IPS-18c (cell line): ENCODE data around the gene CORO6.

ENCODE experiments used
- H3K4me3 ChIP-seq: 2 replicates; pipeline ENCODE4 v1.7.0; 2013; ENCODE audit warnings: low read depth, mild to moderate bottlenecking, low read length, moderate library complexity; ENCODE audit not compliant: insufficient read depth
- H3K9me3 ChIP-seq: one replicate; pipeline ENCODE4 v1.6.1; 2013; ENCODE audit warnings: mild to moderate bottlenecking, low read length, moderate library complexity; ENCODE audit not compliant: control insufficient read depth, insufficient read depth

CORO6 gene

DNA sequence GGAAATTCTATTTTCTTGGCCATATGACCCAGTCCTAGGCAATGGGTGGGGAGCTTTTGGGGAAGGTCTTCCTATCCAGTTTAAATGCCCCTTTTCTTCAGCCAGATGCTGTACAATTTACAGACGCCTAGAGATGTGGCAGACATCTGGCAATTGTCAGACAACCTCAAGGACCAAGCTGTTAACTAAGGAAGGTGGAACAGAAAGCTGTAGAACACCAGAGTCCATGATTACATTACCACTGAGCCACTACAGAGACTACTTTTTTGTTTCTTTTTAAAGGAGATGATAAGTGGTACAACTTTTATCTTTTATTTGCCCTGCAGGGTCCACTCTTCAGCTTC is 21.1 kb upstream of the CORO6 start:
- H3K9me3 ChIP-seq, result no peaks in the 10 kb centered on the region
- H3K4me3 ChIP-seq, result no peak overlapping the region

- H3K9me3 ChIP-seq, result no peaks in the 10 kb centered on the region
- no peak overlapping the region for H3K4me3 ChIP-seq
Measured at GRCh38 chr17:29642171-29642611, 19.5 kb upstream of the CORO6 start.

GRCh38 chr17:29640981-29641642 is 18.4 kb upstream of the CORO6 start:
- no peak overlapping the region for H3K4me3 ChIP-seq
- no peaks in the 10 kb centered on the region for H3K9me3 ChIP-seq

DNA sequence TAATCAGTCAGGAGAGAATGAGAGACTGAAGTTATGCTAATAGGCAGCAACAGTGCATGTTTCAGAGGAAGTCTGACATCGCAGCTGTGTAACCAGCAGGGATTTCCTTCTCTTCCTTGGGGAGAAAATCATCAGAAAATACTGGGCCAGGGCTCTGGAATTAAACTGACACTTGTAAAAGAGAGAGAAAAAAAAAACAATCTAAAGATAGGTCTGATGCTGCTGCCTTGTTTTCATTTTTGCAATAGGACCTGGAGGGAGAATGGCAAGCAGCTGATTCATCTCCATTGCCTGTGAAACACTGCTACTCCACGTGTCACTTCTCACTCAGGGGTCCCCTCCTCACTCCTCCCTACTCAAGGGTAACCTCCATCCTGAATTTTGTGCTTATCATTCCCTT is 17.7 kb upstream of the CORO6 start:
- no peaks in the 10 kb centered on the region for H3K9me3 ChIP-seq
- H3K4me3 ChIP-seq, result no peak overlapping the region

GRCh38 chr17:29633886-29634285 is 11.2 kb upstream of the CORO6 start:
- H3K9me3 ChIP-seq, result no peaks in the 10 kb centered on the region
- no peak overlapping the region for H3K4me3 ChIP-seq

DNA sequence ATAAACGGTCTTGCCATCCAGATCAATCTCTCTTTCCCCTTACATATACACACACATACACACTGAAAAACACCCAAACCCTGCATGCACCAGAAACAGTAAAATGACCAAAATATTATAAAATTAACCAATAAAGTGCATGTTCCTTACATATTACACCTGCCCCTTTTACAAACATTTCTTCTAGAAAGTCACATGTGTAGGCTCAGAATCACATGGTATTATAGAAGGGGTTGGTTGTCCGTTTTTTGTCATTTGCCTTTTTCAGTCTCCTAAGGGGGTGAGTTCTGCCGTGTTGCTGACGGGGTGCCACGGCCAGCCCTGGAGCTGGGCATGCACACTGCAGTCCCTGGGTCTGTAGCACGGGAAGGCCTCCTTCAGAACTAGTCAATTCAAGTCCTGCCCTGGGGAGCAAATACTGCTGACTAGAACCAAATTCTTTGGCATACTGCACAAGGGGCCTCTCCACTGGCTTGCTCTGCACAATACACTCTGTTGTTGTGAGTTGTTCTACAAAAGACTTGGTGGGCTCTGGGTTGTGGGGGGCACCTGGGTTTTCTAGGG is 8.0 kb upstream of the CORO6 start:
- no peaks in the 10 kb centered on the region for H3K9me3 ChIP-seq
- no peak overlapping the region for H3K4me3 ChIP-seq

DNA sequence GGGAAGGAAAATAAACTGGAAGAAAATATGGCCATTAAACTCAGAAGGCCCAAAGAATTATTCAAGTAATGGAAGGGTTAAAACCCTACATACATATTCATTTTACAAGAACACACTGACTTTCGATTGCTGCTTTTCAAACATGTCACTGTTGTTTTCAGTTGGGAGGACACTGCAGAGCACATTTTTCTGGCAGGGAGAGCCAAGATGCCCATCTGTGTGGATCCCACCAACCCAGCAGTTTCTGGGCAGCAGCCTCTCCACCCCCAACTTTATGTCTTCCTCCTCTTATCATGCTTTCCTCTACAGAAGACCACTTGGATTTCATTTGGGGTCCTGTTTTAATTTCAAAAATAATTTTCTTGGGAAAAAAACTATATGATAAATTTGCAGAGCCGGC is 7.1 kb upstream of the CORO6 start:
- Histone ChIP-seq H3K9me3 (no peaks in the 10 kb centered on the region), H3K4me3 (no peak overlapping the region)

GRCh38 chr17:29628644-29629043 is 5.9 kb upstream of the CORO6 start:
- no peak overlapping the region for H3K4me3 ChIP-seq

GRCh38 chr17:29627951-29628350 is 5.2 kb upstream of the CORO6 start:
- no peak overlapping the region for H3K4me3 ChIP-seq
- no peaks in the 10 kb centered on the region for H3K9me3 ChIP-seq

More at GRCh38 chr17:29628644-29629043, 5.9 kb upstream of the CORO6 start:
- no peaks in the 10 kb centered on the region for H3K9me3 ChIP-seq

DNA sequence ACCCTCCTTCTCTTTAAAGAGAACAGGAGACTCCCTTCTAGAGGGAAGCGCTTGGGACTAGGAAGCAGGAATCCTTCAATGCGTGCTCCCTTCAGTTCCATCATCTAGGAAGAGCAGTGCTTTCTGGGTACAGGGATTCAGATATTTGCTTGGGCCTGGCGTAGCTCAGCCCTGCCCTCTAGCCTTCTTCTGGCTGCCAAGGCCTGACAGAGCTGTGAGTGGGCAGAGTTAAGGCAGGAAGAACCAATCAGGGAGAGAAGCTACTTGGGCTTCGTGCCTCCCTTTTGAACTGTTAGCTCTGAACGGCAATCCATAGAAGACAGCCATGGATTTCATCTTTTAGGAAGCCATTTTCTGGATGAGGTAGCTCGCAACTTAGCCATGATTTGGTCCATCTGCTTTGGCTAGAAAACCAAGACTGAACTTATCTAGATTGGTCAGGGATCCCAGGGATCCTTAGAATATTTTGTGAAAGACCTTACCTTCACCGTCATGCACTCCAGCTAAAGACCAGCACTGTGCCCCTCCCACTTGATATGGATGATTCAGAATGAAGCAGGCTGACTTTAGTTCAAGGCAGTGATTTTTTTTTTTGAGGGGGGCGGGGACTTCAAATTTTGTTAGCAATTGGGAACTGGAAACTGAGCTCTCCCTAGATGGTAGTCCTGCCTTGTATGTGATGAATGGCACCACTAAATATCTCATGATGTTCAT is 2.5 kb upstream of the CORO6 start:
- H3K4me3 ChIP-seq, result no peak overlapping the region
- H3K9me3 ChIP-seq, result no peaks in the 10 kb centered on the region

DNA sequence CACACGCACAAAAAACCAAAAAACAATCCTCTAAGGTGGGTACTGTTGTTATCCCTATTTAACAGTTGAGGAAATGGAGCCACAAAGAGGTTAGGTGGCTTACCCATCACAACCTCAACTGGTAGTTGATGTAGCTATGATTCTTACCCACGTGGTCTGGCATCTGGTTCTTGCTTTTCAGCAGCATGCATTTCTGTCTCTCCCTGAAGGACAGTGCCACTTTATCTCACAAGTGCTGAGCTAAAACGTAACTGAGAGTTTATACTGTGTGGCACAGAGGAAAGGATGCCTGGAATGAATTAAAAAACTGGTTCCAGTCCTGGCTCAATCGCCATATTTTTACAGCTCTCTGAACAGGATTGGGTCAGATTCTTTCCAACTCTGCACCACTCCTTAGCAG is 1.9 kb upstream of the CORO6 start:
- H3K9me3 ChIP-seq, result no peaks in the 10 kb centered on the region
- no peak overlapping the region for H3K4me3 ChIP-seq

DNA sequence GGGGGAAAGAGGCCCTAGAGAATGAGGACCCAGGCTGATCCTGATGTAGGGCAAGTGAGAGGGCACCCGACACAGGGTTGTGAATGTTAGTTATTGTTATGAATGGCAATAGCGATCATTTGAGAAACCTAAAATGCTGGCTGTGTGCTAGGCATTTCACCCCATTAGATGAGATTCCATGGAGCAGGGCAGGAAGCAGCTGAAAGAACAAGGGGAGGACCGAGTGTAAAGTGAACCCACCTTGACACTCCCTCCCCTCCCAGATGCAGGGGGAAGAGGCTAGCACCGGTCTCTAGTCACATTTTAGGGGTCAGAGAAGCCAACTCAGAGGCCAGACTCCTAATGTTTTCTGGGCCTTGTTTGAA is 553 bp upstream of the CORO6 start:
- H3K9me3 ChIP-seq, result no peaks in the 10 kb centered on the region
- peak overlapping the region; percentile 72 for H3K4me3 ChIP-seq

DNA sequence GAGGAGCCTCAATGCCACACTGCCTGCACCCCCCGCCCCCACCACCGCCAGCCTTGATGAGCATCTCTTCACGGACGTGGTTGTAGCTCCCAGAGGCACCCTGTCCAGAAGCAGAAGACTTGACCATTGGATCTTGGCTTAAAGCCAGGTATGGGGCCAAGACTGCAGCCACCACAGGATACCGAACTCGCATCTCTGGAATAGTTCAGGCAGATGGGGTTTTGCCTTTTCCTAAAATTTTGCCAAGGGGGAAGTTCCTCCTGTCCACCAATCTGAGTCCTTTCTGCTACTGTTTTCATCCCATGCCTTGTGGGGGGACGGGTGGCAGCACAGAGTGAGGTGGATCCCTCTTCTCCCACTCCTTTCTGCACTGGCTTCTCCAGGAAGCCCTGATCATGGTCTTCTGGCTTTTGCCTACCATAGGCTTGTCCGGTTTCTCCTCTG is 939 bp downstream of the CORO6 start:
- Histone ChIP-seq H3K4me3 (no peak overlapping the region), H3K9me3 (no peaks in the 10 kb centered on the region)

- no peaks in the 10 kb centered on the region for H3K9me3 ChIP-seq
- no peak overlapping the region for H3K4me3 ChIP-seq
Measured at GRCh38 chr17:29620779-29621500, 1.8 kb downstream of the CORO6 start.

GRCh38 chr17:29620271-29620670 is 2.4 kb downstream of the CORO6 start:
- H3K9me3 ChIP-seq, result peaks cover 2% of the 10 kb centered on the region
- peak overlapping the region; percentile 9; the same call in 1 of the 2 replicates for H3K4me3 ChIP-seq

DNA sequence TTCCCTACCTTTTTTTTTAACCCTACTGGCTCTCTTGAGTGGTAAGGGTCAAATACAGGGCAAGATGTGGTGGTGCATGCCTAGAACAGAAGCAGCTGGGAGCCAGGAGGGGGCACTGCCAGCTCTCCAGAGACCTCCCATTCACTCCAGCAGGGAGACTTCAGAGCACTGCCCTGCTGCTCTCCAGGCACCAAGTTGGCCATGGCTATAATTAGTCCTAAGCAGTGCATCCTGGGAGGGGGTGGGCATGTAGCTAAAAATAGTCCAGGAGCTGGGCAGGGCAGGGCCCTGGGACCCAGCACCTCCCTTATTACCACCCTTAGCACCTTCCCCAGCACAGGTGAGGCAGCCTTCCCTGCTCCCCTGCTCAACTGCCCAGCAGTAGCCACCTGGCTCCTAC is 3.5 kb downstream of the CORO6 start:
- Histone ChIP-seq H3K4me3 (no peak overlapping the region), H3K9me3 (peaks cover 2% of the 10 kb centered on the region)

DNA sequence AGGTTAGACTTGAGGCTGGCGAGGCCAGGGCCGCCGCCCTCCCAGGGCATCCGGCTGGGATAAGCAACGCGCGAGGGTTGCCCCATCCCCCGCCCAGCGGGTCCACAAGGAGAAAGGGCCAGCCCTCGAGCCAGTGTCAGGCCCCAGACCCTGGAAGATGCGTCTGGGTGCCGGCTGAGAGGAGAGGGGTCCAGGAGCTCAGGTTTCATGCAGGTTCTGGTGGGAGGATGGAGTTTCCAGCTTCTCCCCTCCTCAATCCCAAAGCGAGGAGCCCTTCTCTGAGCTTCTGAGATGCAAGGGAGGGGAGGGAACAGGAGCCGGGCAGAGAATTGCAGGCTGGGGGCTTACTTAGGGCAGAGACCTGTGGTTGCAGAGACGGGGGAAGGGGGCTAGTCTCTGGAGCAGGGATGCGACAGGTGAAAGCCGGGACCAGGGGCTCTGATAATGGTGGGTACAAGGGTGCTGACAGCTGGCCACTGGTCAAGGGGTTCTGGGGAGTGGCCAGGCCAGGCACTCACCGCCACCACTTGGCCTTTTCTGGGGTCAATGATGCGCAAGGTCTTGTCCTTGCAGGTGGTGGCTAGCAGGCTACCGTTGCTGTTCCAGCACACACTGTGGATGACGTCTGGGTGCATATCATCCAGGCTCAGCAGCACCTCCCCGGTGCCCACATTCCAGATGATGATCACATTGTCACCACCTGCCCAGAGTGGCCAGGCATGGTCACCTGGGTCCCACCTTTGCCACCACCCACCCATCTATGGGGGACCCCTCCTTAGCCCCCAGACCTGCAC is 4.2 kb downstream of the CORO6 start:
- H3K9me3 ChIP-seq, result peaks cover 2% of the 10 kb centered on the region
- H3K4me3 ChIP-seq, result peak overlapping the region; percentile 53
